WTC11 (cell line): ENCODE data around the gene XBP1. TPM values are rescaled to one million over a fixed set of nuclear protein-coding genes. Genes with fewer than 3 reads are reported as not detected.

Experiments
- ATF2 ChIP-seq: sonication (generic); formaldehyde crosslinking; IDR thresholded peaks from 2 replicates; pipeline ENCODE4 v1.8.1; 2022; ENCODE audit warnings: low read depth, missing genetic modification reagents, borderline replicate concordance
- CTCF ChIP-seq: fragments of 200-600 bp; IDR thresholded peaks from 2 replicates; pipeline ENCODE4 v1.8.0; 2022; ENCODE audit warnings: antibody characterized with exemption
- E2F1 ChIP-seq: sonication (generic); formaldehyde crosslinking; IDR thresholded peaks from 2 replicates; pipeline ENCODE4 v1.8.0; 2022; ENCODE audit warnings: mild to moderate bottlenecking, missing genetic modification reagents
- ERG ChIP-seq: fragments of 250-450 bp; sonication (Bioruptor Pico); IDR thresholded peaks from 2 replicates; pipeline ENCODE4 v1.8.0; 2021; ENCODE audit warnings: mild to moderate bottlenecking
- FOXJ3 ChIP-seq: sonication (generic); formaldehyde crosslinking; IDR thresholded peaks from 2 replicates; pipeline ENCODE4 v1.9.0; 2021; ENCODE audit warnings: missing genetic modification reagents, mild to moderate bottlenecking, borderline replicate concordance
- FOXK1 ChIP-seq: sonication (generic); formaldehyde crosslinking; IDR thresholded peaks from 2 replicates; pipeline ENCODE4 v1.8.0; 2022; ENCODE audit warnings: mild to moderate bottlenecking, moderate library complexity, missing genetic modification reagents
- FOXP4 ChIP-seq: sonication (generic); formaldehyde crosslinking; IDR thresholded peaks from 2 replicates; pipeline ENCODE4 v1.8.0; 2022; ENCODE audit warnings: mild to moderate bottlenecking, missing genetic modification reagents
- GABPB1 ChIP-seq: sonication (generic); formaldehyde crosslinking; IDR thresholded peaks from 2 replicates; pipeline ENCODE4 v1.8.1; 2023; ENCODE audit warnings: mild to moderate bottlenecking, missing genetic modification reagents
- GTF2I ChIP-seq: fragments of 250-450 bp; sonication (Bioruptor Pico); conservative IDR thresholded peaks from 2 replicates; pipeline ENCODE4 v1.4.0; 2021; ENCODE audit warnings: mild to moderate bottlenecking
- IRF1 ChIP-seq: sonication (generic); formaldehyde crosslinking; IDR thresholded peaks from 2 replicates; pipeline ENCODE4 v1.8.0; 2023; ENCODE audit warnings: missing genetic modification reagents
- KAT7 ChIP-seq: sonication (generic); formaldehyde crosslinking; IDR thresholded peaks from 2 replicates; pipeline ENCODE4 v1.8.1; 2023; ENCODE audit warnings: missing genetic modification reagents, mild to moderate bottlenecking, borderline replicate concordance
- NFE2L1 ChIP-seq: sonication (generic); formaldehyde crosslinking; IDR thresholded peaks from 2 replicates; pipeline ENCODE4 v1.8.1; 2023; ENCODE audit warnings: missing genetic modification reagents
- RELA ChIP-seq: sonication (generic); formaldehyde crosslinking; IDR thresholded peaks from 2 replicates; pipeline ENCODE4 v1.8.1; 2022; ENCODE audit warnings: missing genetic modification reagents, mild to moderate bottlenecking, borderline replicate concordance
- SMAD3 ChIP-seq: sonication (generic); formaldehyde crosslinking; IDR thresholded peaks from 2 replicates; pipeline ENCODE4 v1.8.0; 2022; ENCODE audit warnings: missing genetic modification reagents, mild to moderate bottlenecking, borderline replicate concordance
- SMAD4 ChIP-seq: sonication (generic); formaldehyde crosslinking; IDR thresholded peaks from 2 replicates; pipeline ENCODE4 v1.8.0; 2022; ENCODE audit warnings: mild to moderate bottlenecking, missing genetic modification reagents
- STAT6 ChIP-seq: sonication (generic); formaldehyde crosslinking; conservative IDR thresholded peaks from 2 replicates; pipeline ENCODE4 v1.8.1; 2023; ENCODE audit warnings: mild to moderate bottlenecking, low read depth, missing genetic modification reagents, moderate library complexity
- TCF7 ChIP-seq: sonication (generic); formaldehyde crosslinking; IDR thresholded peaks from 2 replicates; pipeline ENCODE4 v1.8.0; 2022; ENCODE audit warnings: mild to moderate bottlenecking, low read depth, missing genetic modification reagents, moderate library complexity
- TEAD1 ChIP-seq: sonication (generic); formaldehyde crosslinking; IDR thresholded peaks from 2 replicates; pipeline ENCODE4 v1.8.0; 2022; ENCODE audit warnings: mild to moderate bottlenecking, missing genetic modification reagents
- ZBTB21 ChIP-seq: sonication (generic); formaldehyde crosslinking; IDR thresholded peaks from 2 replicates; pipeline ENCODE4 v1.8.1; 2023; ENCODE audit warnings: mild to moderate bottlenecking, missing genetic modification reagents, borderline replicate concordance
- ZNF219 ChIP-seq: sonication (generic); formaldehyde crosslinking; IDR thresholded peaks from 2 replicates; pipeline ENCODE4 v1.8.0; 2023; ENCODE audit warnings: missing genetic modification reagents, mild to moderate bottlenecking, borderline replicate concordance
- ZNF281 ChIP-seq: sonication (generic); formaldehyde crosslinking; IDR thresholded peaks from 2 replicates; pipeline ENCODE4 v1.8.0; 2023; ENCODE audit warnings: mild to moderate bottlenecking, missing genetic modification reagents
- ZNF423 ChIP-seq: fragments of 250-450 bp; sonication (Bioruptor Pico); IDR thresholded peaks from 2 replicates; pipeline ENCODE4 v2.1.2; 2022; ENCODE audit warnings: mild to moderate bottlenecking, moderate library complexity
- ZNF671 ChIP-seq: fragments of 250-450 bp; sonication (Bioruptor Pico); IDR thresholded peaks from 2 replicates; pipeline ENCODE4 v1.8.0; 2021; ENCODE audit warnings: mild to moderate bottlenecking
- total RNA-seq: library from RNA; stranded (reverse); gene quantifications from 3 replicates; pipeline ENCODE4 v1.2.3, GENCODE V29; 2021

The XBP1 gene
- total RNA-seq, 1 experiment from 2014 or later: 127 TPM

- TF ChIP-seq CTCF: no peak
- TF ChIP-seq ZNF219 (CRISPR knock-in tag): no peak
- peak; percentile 44; the same call in 1 of the 2 replicates for TF ChIP-seq SMAD3
- TF ChIP-seq ERG (CRISPR knock-in tag): no peak
- 0 out of 2 replicates have a peak, but pooled peaks have one; percentile 49 for TF ChIP-seq IRF1 (CRISPR knock-in tag)
- TF ChIP-seq TEAD1 (CRISPR knock-in tag): peak; percentile 63; the same call in 1 of the 2 replicates
- no peak for TF ChIP-seq RELA (CRISPR knock-in tag)
- TF ChIP-seq GABPB1 (CRISPR knock-in tag): peak; percentile 47; the same call in 1 of the 2 replicates
- TF ChIP-seq STAT6: no peak
- no peak for TF ChIP-seq NFE2L1 (CRISPR knock-in tag)
- TF ChIP-seq ATF2 (CRISPR knock-in tag): no peak
- peak; percentile 93 for TF ChIP-seq FOXP4
- TF ChIP-seq ZNF671: no peak
- TF ChIP-seq ZBTB21: no peak
- TF ChIP-seq SMAD4 (CRISPR knock-in tag): no peak
- TF ChIP-seq ZNF423: no peak
- peak; percentile 97 for TF ChIP-seq FOXK1 (CRISPR knock-in tag)
- no peak for TF ChIP-seq ZNF281 (CRISPR knock-in tag)
- TF ChIP-seq FOXJ3 (CRISPR knock-in tag): no peak
- no peak for TF ChIP-seq TCF7
- TF ChIP-seq GTF2I (CRISPR knock-in tag): peak; percentile 60; the same call in 1 of the 2 replicates
- no peak for TF ChIP-seq E2F1 (CRISPR knock-in tag)
- TF ChIP-seq KAT7 (CRISPR knock-in tag): peak; percentile 73; the same call in 1 of the 2 replicates
Measured at GRCh38 chr22:28772633-28773460, 27.5 kb downstream of the XBP1 start, which contains the start of gene CCDC117 (continued).
